GM18861 (cell line): ENCODE measurements around the gene ASB3.
"Not testable (repeated sequence)": the region's sequence is repeated elsewhere in the genome, so short reads cannot be mapped to it uniquely, and the experiment has no call there.

ENCODE experiments used
- ATAC-seq: cut with Tn5 transposase; IDR thresholded peaks from one replicate; pipeline ENCODE4 v1.9.1; 2021; ENCODE audit not compliant: unreplicated experiment

Gene ASB3

GRCh38 chr2:53787614-53788289 is 999 bp upstream of the ASB3 start:
- ATAC-seq = no peak

- peak; percentile 4 for ATAC-seq
Measured at GRCh38 chr2:53786352-53786704, 425 bp downstream of the ASB3 start.

GRCh38 chr2:53785366-53785765 is 1.4 kb downstream of the ASB3 start:
- no peak for ATAC-seq

- no peak for ATAC-seq
Measured at GRCh38 chr2:53784436-53784835, 2.3 kb downstream of the ASB3 start.

- ATAC-seq = no peak
Measured at GRCh38 chr2:53782676-53783075, 4.1 kb downstream of the ASB3 start.

- ATAC-seq = no peak
Measured at GRCh38 chr2:53780056-53780455, 6.7 kb downstream of the ASB3 start.

- no peak for ATAC-seq
Measured at GRCh38 chr2:53778536-53779162, 8.1 kb downstream of the ASB3 start.

GRCh38 chr2:53777134-53777533 is 9.6 kb downstream of the ASB3 start:
- ATAC-seq = no peak

GRCh38 chr2:53770264-53770663 is 16.5 kb downstream of the ASB3 start:
- ATAC-seq = no peak

GRCh38 chr2:53769318-53769945 is 17.3 kb downstream of the ASB3 start:
- no peak for ATAC-seq

GRCh38 chr2:53768242-53768542 is 18.6 kb downstream of the ASB3 start:
- ATAC-seq = peak; percentile 34

GRCh38 chr2:53767405-53768241 is 19.1 kb downstream of the ASB3 start, which contains the start of gene CHAC2:
TSS of gene CHAC2 (plus strand) at chr2:53767804. CDS start at chr2:53767887, 83 bp downstream.
- peak; percentile 87 for ATAC-seq

GRCh38 chr2:53765767-53766166 is 21.0 kb downstream of the ASB3 start:
- no peak for ATAC-seq

GRCh38 chr2:53757206-53757605 is 29.5 kb downstream of the ASB3 start:
- not testable (repeated sequence) for ATAC-seq

GRCh38 chr2:53756644-53757043 is 30.1 kb downstream of the ASB3 start:
- no peak for ATAC-seq

GRCh38 chr2:53755121-53755520 is 31.6 kb downstream of the ASB3 start:
- no peak for ATAC-seq

GRCh38 chr2:53753041-53753440 is 33.7 kb downstream of the ASB3 start:
- no peak for ATAC-seq

GRCh38 chr2:53752385-53752784 is 34.4 kb downstream of the ASB3 start:
- ATAC-seq = no peak

- peak; percentile 97 for ATAC-seq
Measured at GRCh38 chr2:53751728-53752127, 35.0 kb downstream of the ASB3 start.

GRCh38 chr2:53750041-53750768 is 36.5 kb downstream of the ASB3 start:
- no peak for ATAC-seq
